Smooth muscle cell of the pulmonary artery (primary cell): ENCODE results near the gene ALAD. TPM values are rescaled to one million over a fixed set of nuclear protein-coding genes. Genes with fewer than 3 reads are reported as not detected.

ENCODE experiments used
- total RNA-seq: library from RNA; depleted of rRNA; stranded (reverse); fragments of >200 nt; gene quantifications from 2 replicates; pipeline ENCODE4 v1.2.3, GENCODE V29; 2014

ALAD gene
- 46.7 and 48.6 TPM in 2 replicates for total RNA-seq

GRCh38 chr9:113401027-113401792 lies at the start of gene ALAD:
Gene ALAD (minus strand): TSS chr9:113401284. CDS start chr9:113393559, 7,725 bp downstream.

DNA sequence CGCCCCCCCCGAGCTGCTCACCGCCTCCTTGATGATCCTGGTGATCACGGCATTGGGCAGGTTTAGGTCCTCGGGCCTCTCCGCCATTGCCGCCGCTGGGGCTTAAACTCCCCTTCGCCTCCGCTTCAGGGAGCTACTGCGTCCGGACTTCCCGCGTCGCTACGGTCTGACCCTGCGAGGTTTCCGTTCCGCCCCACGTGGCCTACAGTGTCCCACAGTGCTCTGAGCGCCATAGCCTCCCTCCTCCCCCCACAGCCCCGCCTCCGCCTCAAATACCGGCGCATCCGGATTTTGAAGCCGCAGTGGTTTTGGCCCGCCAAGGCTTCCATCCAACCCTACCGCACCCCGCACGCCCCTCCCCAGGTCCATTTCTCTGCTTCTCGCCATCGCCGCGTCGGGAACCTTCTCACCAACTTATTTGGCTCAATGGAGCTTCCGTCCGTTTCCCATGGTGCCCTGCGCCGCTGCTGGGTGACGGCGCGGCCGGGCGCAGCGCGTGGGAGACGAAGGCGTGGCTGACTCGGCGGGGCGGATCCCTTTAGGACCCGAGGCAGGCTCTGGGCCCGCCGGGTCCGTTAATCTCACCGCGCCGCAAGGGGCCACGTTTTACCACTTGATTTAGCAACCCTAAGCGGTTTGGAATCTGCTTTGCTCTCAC lies 9.3 kb upstream of the ALAD start, which contains the start of the genes C9orf43 and POLE3:
C9orf43 (plus strand) TSS at position 541 of the 658 bp plus-strand sequence. CDS start 2,747 bp downstream, outside the sequence.
POLE3 (minus strand) TSS at position 469 of the 658 bp plus-strand sequence; CDS start at position 87, 382 bp downstream.

GRCh38 chr9:113376634-113377567 lies 24.2 kb downstream of the ALAD start, which contains the start of gene HDHD3:
Gene HDHD3 (minus strand): TSS chr9:113376986. CDS start chr9:113374354, 2,632 bp downstream.

DNA sequence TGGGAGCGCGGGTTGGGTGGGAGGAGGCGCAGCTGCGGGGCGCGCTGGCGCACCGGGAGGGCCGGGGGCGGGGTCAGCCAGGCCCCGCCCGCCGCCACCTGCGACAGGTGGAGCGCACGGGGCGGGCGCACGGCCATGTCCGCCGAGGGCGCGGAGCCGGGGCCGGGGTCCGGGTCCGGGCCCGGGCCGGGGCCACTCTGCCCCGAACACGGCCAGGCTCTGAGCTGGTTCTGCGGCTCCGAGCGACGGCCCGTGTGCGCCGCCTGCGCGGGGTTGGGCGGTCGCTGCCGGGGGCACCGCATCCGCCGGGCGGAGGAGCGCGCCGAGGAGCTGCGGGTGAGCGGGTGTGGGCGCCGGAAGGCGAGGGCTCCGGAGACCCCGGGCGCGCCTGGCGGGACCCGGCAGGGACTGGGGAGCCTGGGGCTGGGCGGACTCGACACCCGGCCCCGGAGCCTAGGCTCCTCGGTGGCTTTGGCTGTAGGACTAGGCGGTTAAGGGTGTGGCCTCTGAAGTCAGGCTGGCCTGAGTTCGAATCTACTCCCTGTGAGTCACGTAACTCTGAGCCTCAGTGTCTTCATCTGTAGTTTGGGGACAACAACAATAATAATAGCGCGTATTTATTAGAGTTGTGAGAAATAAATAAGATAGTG lies 51.5 kb downstream of the ALAD start, which contains the start of gene BSPRY:
BSPRY (plus strand) TSS at position 97 of the 650 bp plus-strand sequence; CDS start at position 136, 39 bp downstream.

DNA sequence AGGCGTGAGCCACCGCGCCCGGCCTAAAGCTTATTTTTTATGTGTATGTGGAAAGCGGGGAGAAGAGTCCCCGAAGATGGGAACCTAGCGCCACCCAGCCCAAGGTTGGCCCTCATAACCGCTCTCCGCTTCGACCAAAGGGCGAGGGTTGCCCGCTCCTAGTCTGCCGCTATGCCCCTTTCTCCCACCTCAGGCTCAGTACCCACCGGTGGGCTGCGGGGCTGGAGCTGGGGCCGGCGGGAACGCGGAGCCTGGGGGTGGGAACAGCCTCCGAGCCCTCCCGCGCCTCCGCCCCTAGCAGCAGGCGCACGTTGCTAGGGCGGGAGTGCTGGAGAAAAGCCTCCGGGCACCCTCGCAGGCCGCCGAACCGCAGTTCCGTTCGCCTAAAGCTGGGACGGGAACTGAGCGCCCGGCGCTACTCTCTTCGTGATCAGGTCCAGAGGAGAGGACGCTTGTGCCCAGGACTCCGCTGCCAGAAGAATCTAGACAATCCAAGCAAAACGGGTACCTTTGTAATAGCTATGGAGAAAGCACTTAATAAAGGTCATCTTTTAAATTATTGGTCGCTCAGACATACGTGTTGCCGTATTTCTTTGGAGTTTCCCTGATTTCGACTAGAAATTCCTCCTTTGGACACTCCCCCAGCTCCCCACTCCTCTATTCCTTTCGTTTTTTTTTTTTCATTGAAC lies 60.9 kb downstream of the ALAD start, which contains the start of gene WDR31:
WDR31 (minus strand) TSS at position 265 of the 689 bp plus-strand sequence. CDS start 8,253 bp downstream, outside the sequence.

Other genes starting within 250 kb of the ALAD start
- 21.7 and 24.9 TPM in 2 replicates for gene FKBP15, start 180.0 kb downstream of the ALAD start, total RNA-seq
- 34.3 and 41.9 TPM in 2 replicates for gene SLC31A1, start 179.7 kb downstream of the ALAD start, total RNA-seq
- 16.0 and 27.3 TPM in 2 replicates for gene CDC26, start 125.7 kb downstream of the ALAD start, total RNA-seq
- 28.2 and 32.5 TPM in 2 replicates for gene PRPF4, start 125.6 kb downstream of the ALAD start, total RNA-seq
- not detected in 2 replicates for gene RNF183, start 97.9 kb downstream of the ALAD start, total RNA-seq
- 3.9 and 5.0 TPM in 2 replicates for gene WDR31, start 61.0 kb downstream of the ALAD start, total RNA-seq
- 0.07 TPM in 1 of 2 replicates, not detected in the other for gene BSPRY, start 51.7 kb downstream of the ALAD start, total RNA-seq
- gene HDHD3, start 24.3 kb downstream of the ALAD start, total RNA-seq: 9.3 and 9.6 TPM in 2 replicates
- 24.7 and 24.8 TPM in 2 replicates for gene POLE3, start 9.4 kb upstream of the ALAD start, total RNA-seq
- gene C9orf43, start 9.5 kb upstream of the ALAD start, total RNA-seq: 0.13 and 0.69 TPM in 2 replicates
- gene RGS3, start 62.4 kb upstream of the ALAD start, total RNA-seq: 98.1 and 101 TPM in 2 replicates